ENCODE measurements around the gene KMT2B.

KMT2B gene

GRCh38 chr19:35780717-35781116 is 62.9 kb downstream of the KMT2B start:
- no peak for FAIRE-seq

- no peak for FAIRE-seq
Observed at GRCh38 chr19:35781650-35782049, 63.8 kb downstream of the KMT2B start.

- FAIRE-seq = no peak
Observed at GRCh38 chr19:35782589-35782988, 64.8 kb downstream of the KMT2B start.

GRCh38 chr19:35783469-35784434 is 65.9 kb downstream of the KMT2B start:
- no peak for FAIRE-seq

GRCh38 chr19:35784503-35785338 is 66.9 kb downstream of the KMT2B start:
- no peak for FAIRE-seq

GRCh38 chr19:35785339-35785627 is 67.5 kb downstream of the KMT2B start:
- no peak for FAIRE-seq

- no peak for FAIRE-seq
Observed at GRCh38 chr19:35786299-35787160, 68.7 kb downstream of the KMT2B start.

- FAIRE-seq = no peak
Observed at GRCh38 chr19:35787227-35787799, 69.5 kb downstream of the KMT2B start.

Data from colon (tissue), 2 donors.